GM12892 (cell line): ENCODE data around the gene CSF1R.

ENCODE experiments used
- POLR2A ChIP-seq: IDR thresholded peaks from 2 replicates; pipeline ENCODE4 v1.6.1; 2011; ENCODE audit warnings: low read depth, low read length, control low read depth
- POLR2AphosphoS5 ChIP-seq: IDR thresholded peaks from 2 replicates; pipeline ENCODE4 v1.6.1; 2011; ENCODE audit warnings: low read depth, low read length, control low read depth
- TAF1 ChIP-seq: IDR thresholded peaks from 2 replicates; pipeline ENCODE4 v1.6.1; 2011; ENCODE audit warnings: low read depth, mild to moderate bottlenecking, control low read depth, low read length, borderline replicate concordance

DNA sequence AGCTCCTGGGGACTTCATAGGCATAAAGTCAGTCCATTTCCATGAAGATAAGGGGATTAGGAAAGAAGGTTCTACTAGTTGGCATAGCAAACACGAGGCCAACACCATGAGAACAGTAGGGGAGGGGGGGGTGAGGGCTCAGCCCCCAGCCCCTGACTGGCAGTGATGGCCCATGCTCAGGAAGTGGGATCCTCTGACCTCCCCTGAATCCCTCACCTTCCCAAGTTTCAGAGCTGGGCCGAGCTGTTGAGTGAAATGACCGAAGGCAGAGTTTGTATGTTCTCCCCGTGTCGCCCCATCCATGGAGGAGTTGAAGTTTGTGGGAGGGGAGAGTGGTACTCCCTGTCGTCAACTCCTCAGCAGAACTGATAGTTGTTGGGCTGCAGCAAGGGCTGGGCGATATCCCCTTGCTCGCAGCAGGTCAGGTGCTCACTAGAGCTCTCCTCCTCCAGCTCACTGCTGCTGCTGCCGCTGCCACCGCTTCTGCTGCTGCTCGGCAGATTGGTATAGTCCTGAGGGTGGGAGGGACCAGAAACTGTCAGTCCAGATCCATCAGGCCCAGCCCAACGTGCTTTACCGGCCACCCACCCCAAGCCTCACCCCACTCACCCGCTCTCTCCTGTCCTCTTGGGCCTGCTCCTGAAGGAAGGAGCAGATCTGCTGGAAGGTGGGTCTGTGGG lies 32.5 kb downstream of the CSF1R start:
- TF ChIP-seq POLR2A (no peak), POLR2AphosphoS5 (no peak), TAF1 (no peak)
